Psoas muscle (tissue), 8 donors: Measurements from ENCODE around the gene DCC. TPM values are rescaled to one million over a fixed set of nuclear protein-coding genes. Genes with fewer than 3 reads are reported as not detected.
A peak's percentile ranks its signal among the peaks of the same experiment; 100 is the strongest.

ENCODE experiments used
- ATAC-seq, 4 donors: fragments of 200-7000 bp; cut with Tn5 transposase; one replicate each; pipeline ENCODE4 v1.9.1; 2020; ENCODE audit warnings: moderate library complexity in 3 of 4, mild to moderate bottlenecking in 2 of 4
- DNase-seq, 2 donors: peaks; one replicate each; pipeline ENCODE4 v3.0.0-alpha.2; 2020
- H3K27ac ChIP-seq: fragments of 200-600 bp; one replicate; pipeline ENCODE4 v1.8.0; 2022
- H3K27me3 ChIP-seq, 3 donors: fragments of 200-600 bp in 1 of 3; one replicate each; pipeline versions ENCODE4 v1.6.1 to v1.8.0; 2013 to 2022; ENCODE audit warnings: low read length in 2 of 3, mild to moderate bottlenecking in 2 of 3, moderate library complexity in 1 of 3; ENCODE audit not compliant: insufficient read depth in 3 of 3
- H3K36me3 ChIP-seq, 2 donors: fragments of 200-600 bp in 1 of 2; one replicate each; pipeline versions ENCODE4 v1.6.1 to v1.8.0; 2013 to 2022; ENCODE audit warnings: low read depth in 1 of 2, mild to moderate bottlenecking in 1 of 2, moderate library complexity in 1 of 2; ENCODE audit not compliant: insufficient read depth in 1 of 2
- H3K4me1 ChIP-seq: fragments of 200-600 bp; one replicate; pipeline ENCODE4 v1.8.0; 2022
- H3K4me3 ChIP-seq: fragments of 200-600 bp; one replicate; pipeline ENCODE4 v1.8.0; 2022; ENCODE audit warnings: mild to moderate bottlenecking
- H3K9me3 ChIP-seq: fragments of 200-600 bp; one replicate; pipeline ENCODE4 v1.8.0; 2022
- WGBS, 3 donors: extraction: QIAGEN DNeasy Blood & Tissue Kit; methylation state at CpG; one replicate each; pipeline versions ENCODE4 v1.1.6 to v1.1.7; 2013; 5-methylcytosine and 5-hydroxymethylcytosine counted together
- intact Hi-C, 2 donors: fragments of 100-400 bp; cut with DNase I; formaldehyde crosslinking; loops; one replicate each; pipeline versions ENCODE4 v1.11.0 to v1.14.2; 2022
- polyA plus RNA-seq, 3 donors: library from polyadenylated mRNA; stranded (reverse); fragments of 200-250 nt; gene quantifications; one replicate each; pipeline ENCODE4 v1.2.3, GENCODE V29; 2013
- total RNA-seq, 4 donors: library from RNA; stranded (reverse); fragmentation: NEBNext Ultra II Directional in 2 of 4; extraction: Animal tissue kit (Norgen Biotek cat#: 25700) in 2 of 4; gene quantifications; one replicate each; pipeline versions ENCODE4 v1.2.1 to v1.2.4, GENCODE V29; 2021 to 2023
- TF ChIP-seq, protein P1 (sequence below): fragments of 200-600 bp; IDR thresholded peaks from one replicate; pipeline ENCODE4 v1.8.0; 2022; ENCODE audit warnings: antibody characterized with exemption
- donor health status: healthy with polysubstance abuse.
- donor health status: DM: no; HTN: no; CAD: no; lungs with moderate emphysema.
- donor health status: Bipolar disorder and iron deficiency.
- donor health status: healthy.
- donor health status: DM: yes; HTN: yes; CAD: no.
- donor health status: DM: no; HTN: no; CAD: no.
- donor health status: DM: no; HTN: no; CAD: no.
- donor health status: DM: yes; HTN: yes; CAD: no.

DCC gene
- total and polyA plus RNA-seq, 7 donors = 0.01 to 0.02 TPM; not detected in 5

DNA sequence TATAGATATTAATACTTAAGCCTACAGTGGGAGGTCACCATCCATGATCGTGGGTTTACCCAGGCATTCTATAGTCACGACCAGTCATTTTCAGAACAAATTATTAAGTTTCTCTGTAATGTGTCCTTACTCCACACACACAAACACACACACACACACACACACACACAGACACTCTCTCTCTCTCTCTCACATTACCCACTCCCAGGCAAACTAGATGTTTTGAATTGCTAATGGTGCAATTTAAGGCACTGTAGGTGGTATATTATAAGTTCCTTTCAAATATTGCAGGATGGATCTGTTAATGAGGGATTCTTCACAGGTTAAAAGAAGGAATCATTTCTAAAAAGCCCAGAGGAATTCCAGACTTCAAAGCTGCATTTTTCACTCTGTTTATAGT lies 1226.6 kb downstream of the DCC start:
- WGBS, 3 donors = 85 to 91% (median 88%) methylated on average over 2 of the region's 2 CpGs
- TF ChIP-seq, protein P1, sequence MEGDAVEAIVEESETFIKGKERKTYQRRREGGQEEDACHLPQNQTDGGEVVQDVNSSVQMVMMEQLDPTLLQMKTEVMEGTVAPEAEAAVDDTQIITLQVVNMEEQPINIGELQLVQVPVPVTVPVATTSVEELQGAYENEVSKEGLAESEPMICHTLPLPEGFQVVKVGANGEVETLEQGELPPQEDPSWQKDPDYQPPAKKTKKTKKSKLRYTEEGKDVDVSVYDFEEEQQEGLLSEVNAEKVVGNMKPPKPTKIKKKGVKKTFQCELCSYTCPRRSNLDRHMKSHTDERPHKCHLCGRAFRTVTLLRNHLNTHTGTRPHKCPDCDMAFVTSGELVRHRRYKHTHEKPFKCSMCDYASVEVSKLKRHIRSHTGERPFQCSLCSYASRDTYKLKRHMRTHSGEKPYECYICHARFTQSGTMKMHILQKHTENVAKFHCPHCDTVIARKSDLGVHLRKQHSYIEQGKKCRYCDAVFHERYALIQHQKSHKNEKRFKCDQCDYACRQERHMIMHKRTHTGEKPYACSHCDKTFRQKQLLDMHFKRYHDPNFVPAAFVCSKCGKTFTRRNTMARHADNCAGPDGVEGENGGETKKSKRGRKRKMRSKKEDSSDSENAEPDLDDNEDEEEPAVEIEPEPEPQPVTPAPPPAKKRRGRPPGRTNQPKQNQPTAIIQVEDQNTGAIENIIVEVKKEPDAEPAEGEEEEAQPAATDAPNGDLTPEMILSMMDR = no peak
- intact Hi-C loops = loop anchor here (10.0 kb wide), 2 partner anchors 548 to 558 kb away; no protein-coding TSS in a partner anchor
- ATAC-seq (no peak), DNase-seq (no peak)
- Histone ChIP-seq H3K27me3 (peaks cover 0 to 2% (median 0%) of the 10 kb centered on the region in 3 donors), H3K27ac (no peak overlapping the region), H3K4me3 (no peak overlapping the region), H3K36me3 (no peaks in the 10 kb centered on the region), H3K4me1 (no peaks in the 10 kb centered on the region), H3K9me3 (no peaks in the 10 kb centered on the region)

DNA sequence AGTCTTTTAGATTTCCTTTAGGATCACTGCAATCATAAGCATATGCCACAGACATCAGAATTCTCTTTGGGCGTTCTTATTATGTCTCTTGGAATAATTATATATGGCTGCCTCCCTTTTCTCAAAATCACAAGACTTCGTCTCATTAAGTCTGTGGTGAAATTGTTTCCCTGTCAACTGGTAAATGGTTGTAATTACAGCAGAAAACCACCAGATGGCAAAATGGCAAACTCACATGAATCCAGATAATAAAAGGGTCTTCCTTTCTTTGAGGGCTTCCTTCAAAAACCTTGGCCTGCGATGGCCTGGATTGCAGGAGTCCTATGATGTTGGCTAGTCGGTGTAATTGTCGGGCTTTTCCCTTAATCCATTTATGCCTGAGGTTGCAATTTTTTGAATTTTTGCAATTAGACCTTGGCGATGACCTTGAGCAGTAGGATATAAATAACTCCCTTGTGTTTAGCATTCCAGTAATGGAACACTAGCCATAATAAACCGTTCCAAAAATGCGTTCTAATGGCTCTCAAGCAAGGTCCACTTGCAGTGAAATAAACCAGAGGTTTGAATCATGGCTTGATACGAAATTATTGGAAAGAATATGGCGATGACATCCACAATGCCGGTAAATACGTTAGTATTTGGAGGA lies 1228.1 kb downstream of the DCC start:
- no peak for ATAC-seq
- no peak overlapping the region for H3K27ac ChIP-seq

More for the DNA sequence above, 1228.1 kb downstream of the DCC start:
- H3K4me1 ChIP-seq = no peaks in the 10 kb centered on the region
- no peak overlapping the region for H3K4me3 ChIP-seq
- peaks cover 0 to under 1% (median 0%) of the 10 kb centered on the region in 3 donors for H3K27me3 ChIP-seq
- WGBS, 3 donors = 30 to 43% (median 35%) methylated on average over 12 of the region's 12 CpGs
- H3K9me3 ChIP-seq = no peaks in the 10 kb centered on the region
- intact Hi-C loops = loop anchor here (10.0 kb wide), 2 partner anchors 547 to 557 kb away; no protein-coding TSS in a partner anchor
- TF ChIP-seq, protein P1 = peak; percentile 41
- H3K36me3 ChIP-seq = no peaks in the 10 kb centered on the region
- no peak for DNase-seq
